K562 (cell line): ENCODE data around the gene GLIPR2.
A peak's percentile ranks its signal among the peaks of the same experiment; 100 is the strongest.

Experiments used
- ARHGAP35 ChIP-seq: fragments of 450-650 bp; IDR thresholded peaks from 2 replicates; pipeline ENCODE4 v1.6.1; 2018; ENCODE audit not compliant: partially characterized antibody
- ATF7 ChIP-seq: fragments of 450-650 bp; IDR thresholded peaks from 2 replicates; pipeline ENCODE4 v1.7.1; 2014; ENCODE audit warnings: mild to moderate bottlenecking, moderate library complexity
- CREB1 ChIP-seq, 2 experiments: sonication (generic) in 1 of 2; formaldehyde crosslinking in 1 of 2; IDR thresholded peaks; 2 replicates each; pipeline versions ENCODE4 v1.6.1 to v1.8.0; 2012 to 2022; ENCODE audit warnings: inconsistent platforms in 1 of 2, mild to moderate bottlenecking in 1 of 2, missing genetic modification reagents in 1 of 2, moderate library complexity in 1 of 2
- CTCF ChIP-seq, 3 experiments: IDR thresholded peaks in 2 of 3; conservative IDR thresholded peaks in 1 of 3; 2 replicates each; pipeline ENCODE4 v1.5.1; 2011 to 2012; ENCODE audit warnings: low read length in 3 of 3, mild to moderate bottlenecking in 3 of 3, control low read depth in 2 of 3, improper control_type of control experiment in 1 of 3, inconsistent platforms in 1 of 3, low read depth in 1 of 3, mixed read lengths in 1 of 3, moderate library complexity in 1 of 3; ENCODE audit not compliant: insufficient read depth in 2 of 3
- ELF4 ChIP-seq: fragments of 450-650 bp; formaldehyde crosslinking; IDR thresholded peaks from 2 replicates; pipeline ENCODE4 v1.4.0; 2022; ENCODE audit warnings: missing genetic modification characterization
- EP300 ChIP-seq: IDR thresholded peaks from 2 replicates; pipeline ENCODE4 v1.6.1; 2012; ENCODE audit warnings: low read length, improper control_type of control experiment
- POLR3A ChIP-seq: IDR thresholded peaks from 2 replicates; pipeline ENCODE4 v1.6.1; 2011; ENCODE audit warnings: borderline replicate concordance, mild to moderate bottlenecking, moderate library complexity; ENCODE audit not compliant: insufficient read length, insufficient read depth; ENCODE audit errors: extremely low read depth
- RBBP5 ChIP-seq: fragments of 200-600 bp; sonication (generic); IDR thresholded peaks from 2 replicates; pipeline ENCODE4 v1.6.1; 2012; ENCODE audit warnings: borderline replicate concordance, mild to moderate bottlenecking, low read length, control low read depth, inconsistent platforms; ENCODE audit not compliant: insufficient read depth, poor library complexity, severe bottlenecking
- TFAP4 ChIP-seq: sonication (generic); formaldehyde crosslinking; IDR thresholded peaks from 2 replicates; pipeline ENCODE4 v1.8.0; 2022; ENCODE audit warnings: missing genetic modification reagents, mild to moderate bottlenecking, moderate library complexity, borderline replicate concordance

- TF ChIP-seq POLR3A, result no peak
- TF ChIP-seq TFAP4 (CRISPR knock-in tag), result no peak
- TF ChIP-seq ARHGAP35, result no peak
- no peak for TF ChIP-seq ELF4 (CRISPR knock-in tag)
- no peak for TF ChIP-seq RBBP5
- no peak for TF ChIP-seq ATF7
- TF ChIP-seq EP300, result no peak
- peak; percentile 16 to 47 (median 42); a peak in 5 of 6 replicates for TF ChIP-seq CTCF (IDR thresholded peaks at IDR 0.05 in 2 of 3, conservative IDR thresholded peaks at IDR 0.05 in 1 of 3; ENCODE audit: insufficient read depth in 2 of 3, low read depth in 1 of 3, low read length in 3 of 3)
- TF ChIP-seq CREB1 (IDR thresholded peaks at IDR 0.05), result no peak
- TF ChIP-seq CREB1 (CRISPR knock-in tag; IDR thresholded peaks at IDR 0.05), result no peak
Observed at GRCh38 chr9:36204906-36205547, 68.5 kb downstream of the GLIPR2 start.
